RWPE2 (cell line): ENCODE measurements around the gene SNRNP70.
A peak's percentile ranks its signal among the peaks of the same experiment; 100 is the strongest.

Source experiments
- ATAC-seq: fragments of 200-7000 bp; cut with Tn5 transposase; 3 replicates; pipeline ENCODE4 v1.9.1; 2021; ENCODE audit warnings: low read depth
- DNase-seq: peaks from one replicate; pipeline ENCODE4 v3.0.0-alpha.2; 2020; ENCODE audit warnings: low spot score
- H3K27ac ChIP-seq: fragments of 450-650 bp; 2 replicates; pipeline ENCODE4 v1.5.1; 2017; ENCODE audit warnings: mild to moderate bottlenecking; ENCODE audit not compliant: poor library complexity, severe bottlenecking
- H3K27me3 ChIP-seq: fragments of 250-450 bp; sonication (Bioruptor Pico); 2 replicates; pipeline ENCODE4 v1.5.1; 2021; ENCODE audit warnings: mild to moderate bottlenecking, moderate library complexity; ENCODE audit not compliant: insufficient read depth, poor library complexity, severe bottlenecking
- H3K36me3 ChIP-seq: fragments of 250-450 bp; sonication (Bioruptor Pico); 2 replicates; pipeline ENCODE4 v1.5.1; 2020; ENCODE audit warnings: low read depth, mild to moderate bottlenecking, moderate library complexity
- H3K4me1 ChIP-seq: fragments of 250-450 bp; sonication (Bioruptor Pico); 2 replicates; pipeline ENCODE4 v1.5.1; 2021; ENCODE audit warnings: mild to moderate bottlenecking, moderate library complexity; ENCODE audit not compliant: insufficient read depth, poor library complexity, severe bottlenecking
- H3K4me3 ChIP-seq: fragments of 250-450 bp; sonication (Bioruptor Pico); 2 replicates; pipeline ENCODE4 v1.5.1; 2021; ENCODE audit warnings: mild to moderate bottlenecking, moderate library complexity; ENCODE audit not compliant: severe bottlenecking
- H3K9me3 ChIP-seq: fragments of 250-450 bp; sonication (Bioruptor Pico); 2 replicates; pipeline ENCODE4 v1.5.1; 2021; ENCODE audit warnings: mild to moderate bottlenecking, moderate library complexity; ENCODE audit not compliant: severe bottlenecking
- TF ChIP-seq, protein P1 (sequence below): fragments of 450-650 bp; IDR thresholded peaks from one replicate; pipeline ENCODE4 v1.5.1; 2017; ENCODE audit warnings: mild to moderate bottlenecking, moderate library complexity; ENCODE audit not compliant: poor library complexity, severe bottlenecking

SNRNP70 gene

DNA sequence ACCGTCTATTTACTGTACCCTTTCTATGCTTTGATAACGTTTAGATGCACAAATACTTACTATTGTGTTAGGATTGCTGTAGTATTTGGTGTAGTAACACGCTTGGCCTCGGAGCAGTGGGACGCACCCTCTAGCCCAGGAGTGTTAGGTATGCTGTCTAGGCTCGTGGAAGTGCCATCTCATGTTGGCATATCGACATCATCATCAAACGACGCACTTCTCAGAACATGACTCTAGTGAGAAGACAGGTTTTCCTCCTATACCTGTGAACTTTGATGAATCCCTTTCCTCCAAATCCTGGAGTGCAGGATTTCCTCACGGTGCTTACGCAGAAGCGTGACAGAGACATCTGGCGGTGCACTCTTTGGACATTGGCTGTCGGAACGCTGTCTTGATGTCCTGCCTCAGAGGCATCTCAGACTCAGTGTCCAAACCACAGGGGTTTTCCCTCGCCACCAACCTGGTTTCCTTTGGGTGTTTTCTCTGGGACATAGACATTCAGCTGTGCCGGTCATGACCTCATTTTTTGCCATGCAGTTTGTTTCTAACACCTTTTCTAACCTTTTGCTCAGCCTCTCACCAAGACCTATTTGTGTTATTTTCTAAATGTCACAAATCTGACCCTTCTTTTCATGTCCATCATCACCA lies 6.3 kb downstream of the SNRNP70 start:
- H3K27ac ChIP-seq, result no peak overlapping the region
- H3K27me3 ChIP-seq, result no peaks in the 10 kb centered on the region
- ATAC-seq (no peak), DNase-seq (no peak)
- TF ChIP-seq, protein P1, sequence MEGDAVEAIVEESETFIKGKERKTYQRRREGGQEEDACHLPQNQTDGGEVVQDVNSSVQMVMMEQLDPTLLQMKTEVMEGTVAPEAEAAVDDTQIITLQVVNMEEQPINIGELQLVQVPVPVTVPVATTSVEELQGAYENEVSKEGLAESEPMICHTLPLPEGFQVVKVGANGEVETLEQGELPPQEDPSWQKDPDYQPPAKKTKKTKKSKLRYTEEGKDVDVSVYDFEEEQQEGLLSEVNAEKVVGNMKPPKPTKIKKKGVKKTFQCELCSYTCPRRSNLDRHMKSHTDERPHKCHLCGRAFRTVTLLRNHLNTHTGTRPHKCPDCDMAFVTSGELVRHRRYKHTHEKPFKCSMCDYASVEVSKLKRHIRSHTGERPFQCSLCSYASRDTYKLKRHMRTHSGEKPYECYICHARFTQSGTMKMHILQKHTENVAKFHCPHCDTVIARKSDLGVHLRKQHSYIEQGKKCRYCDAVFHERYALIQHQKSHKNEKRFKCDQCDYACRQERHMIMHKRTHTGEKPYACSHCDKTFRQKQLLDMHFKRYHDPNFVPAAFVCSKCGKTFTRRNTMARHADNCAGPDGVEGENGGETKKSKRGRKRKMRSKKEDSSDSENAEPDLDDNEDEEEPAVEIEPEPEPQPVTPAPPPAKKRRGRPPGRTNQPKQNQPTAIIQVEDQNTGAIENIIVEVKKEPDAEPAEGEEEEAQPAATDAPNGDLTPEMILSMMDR, result no peak
- no peak overlapping the region for H3K4me3 ChIP-seq
- no peaks in the 10 kb centered on the region for H3K9me3 ChIP-seq
- peaks cover under 1% of the 10 kb centered on the region for H3K4me1 ChIP-seq
- peaks cover 92% of the 10 kb centered on the region for H3K36me3 ChIP-seq

DNA sequence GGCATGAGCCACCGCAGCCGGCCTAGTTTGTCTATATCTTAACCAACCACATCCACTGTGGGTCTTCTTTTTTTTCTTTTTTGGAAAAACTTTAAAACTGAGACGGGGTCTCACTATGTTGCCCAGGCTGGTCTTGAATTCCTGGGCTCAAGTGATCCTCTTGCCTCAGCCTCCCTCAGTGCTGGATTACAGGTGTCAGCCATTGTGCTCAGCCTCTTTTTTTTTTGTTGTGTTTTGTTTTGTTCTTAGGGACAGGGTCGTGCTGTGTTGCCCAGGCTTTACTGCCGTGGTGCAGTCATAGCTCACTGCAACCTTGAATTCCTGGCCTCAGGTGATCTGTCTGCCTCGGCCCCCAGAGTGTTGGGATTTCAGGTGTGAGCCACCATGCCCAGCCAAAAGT lies 7.4 kb downstream of the SNRNP70 start:
- no peaks in the 10 kb centered on the region for H3K9me3 ChIP-seq
- DNase-seq (no peak), ATAC-seq (no peak)
- peaks cover 92% of the 10 kb centered on the region for H3K36me3 ChIP-seq
- peaks cover 7% of the 10 kb centered on the region for H3K4me1 ChIP-seq
- H3K27me3 ChIP-seq, result no peaks in the 10 kb centered on the region
- TF ChIP-seq, protein P1, result no peak
- H3K4me3 ChIP-seq, result no peak overlapping the region
- no peak overlapping the region for H3K27ac ChIP-seq

DNA sequence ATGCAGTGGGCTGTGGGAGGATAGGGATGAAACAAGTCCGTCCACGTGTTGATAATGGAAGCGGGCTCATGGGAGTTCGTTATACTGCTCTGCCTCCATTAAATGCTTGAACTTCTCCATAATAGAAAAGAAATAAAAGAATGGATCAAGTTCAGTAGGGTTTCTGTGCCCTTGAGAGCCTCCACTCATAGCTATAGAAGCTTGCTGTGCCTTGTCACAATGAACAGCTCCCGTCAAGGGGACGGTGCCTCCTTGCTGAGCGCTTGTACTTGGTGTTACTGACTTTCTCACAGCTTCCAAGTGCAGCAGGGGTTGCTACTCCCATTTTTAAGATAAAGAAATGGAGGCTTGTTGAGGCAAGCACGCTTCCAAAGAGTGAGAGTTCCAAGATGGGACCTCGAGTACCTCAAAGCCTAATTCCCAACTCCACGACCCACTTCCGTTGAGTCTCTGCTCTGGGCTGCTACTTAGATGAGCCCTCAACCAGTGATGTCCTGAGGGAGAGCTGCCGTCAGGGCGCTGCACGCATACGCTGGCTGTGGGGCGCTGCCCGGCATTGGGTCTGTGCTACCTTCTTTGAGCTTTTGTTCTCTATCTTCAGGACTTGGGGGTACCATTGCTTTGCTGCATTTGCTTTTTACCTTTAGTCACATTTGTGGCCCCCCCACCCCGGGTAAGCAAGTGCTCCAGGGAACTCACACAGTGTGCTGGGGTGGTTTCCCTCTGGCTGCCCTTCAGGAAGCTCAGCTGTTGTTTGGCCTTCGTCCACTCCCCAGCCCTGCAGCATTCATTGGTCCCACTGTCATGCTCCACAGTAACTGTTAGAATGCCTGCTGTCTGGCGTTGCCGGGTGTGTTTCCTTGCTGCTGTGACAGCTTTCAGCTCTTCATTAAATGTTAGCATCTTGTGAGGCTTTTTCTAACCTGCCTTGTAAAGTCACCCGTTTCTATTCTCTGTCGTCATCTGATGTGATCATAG lies 9.5 kb downstream of the SNRNP70 start:
- Histone ChIP-seq H3K27ac (no peak overlapping the region), H3K36me3 (peaks cover 95% of the 10 kb centered on the region), H3K27me3 (no peaks in the 10 kb centered on the region), H3K4me3 (no peak overlapping the region), H3K4me1 (peaks cover 7% of the 10 kb centered on the region), H3K9me3 (no peaks in the 10 kb centered on the region)
- TF ChIP-seq, protein P1, result no peak
- ATAC-seq, result no peak
- DNase-seq, result no peak

DNA sequence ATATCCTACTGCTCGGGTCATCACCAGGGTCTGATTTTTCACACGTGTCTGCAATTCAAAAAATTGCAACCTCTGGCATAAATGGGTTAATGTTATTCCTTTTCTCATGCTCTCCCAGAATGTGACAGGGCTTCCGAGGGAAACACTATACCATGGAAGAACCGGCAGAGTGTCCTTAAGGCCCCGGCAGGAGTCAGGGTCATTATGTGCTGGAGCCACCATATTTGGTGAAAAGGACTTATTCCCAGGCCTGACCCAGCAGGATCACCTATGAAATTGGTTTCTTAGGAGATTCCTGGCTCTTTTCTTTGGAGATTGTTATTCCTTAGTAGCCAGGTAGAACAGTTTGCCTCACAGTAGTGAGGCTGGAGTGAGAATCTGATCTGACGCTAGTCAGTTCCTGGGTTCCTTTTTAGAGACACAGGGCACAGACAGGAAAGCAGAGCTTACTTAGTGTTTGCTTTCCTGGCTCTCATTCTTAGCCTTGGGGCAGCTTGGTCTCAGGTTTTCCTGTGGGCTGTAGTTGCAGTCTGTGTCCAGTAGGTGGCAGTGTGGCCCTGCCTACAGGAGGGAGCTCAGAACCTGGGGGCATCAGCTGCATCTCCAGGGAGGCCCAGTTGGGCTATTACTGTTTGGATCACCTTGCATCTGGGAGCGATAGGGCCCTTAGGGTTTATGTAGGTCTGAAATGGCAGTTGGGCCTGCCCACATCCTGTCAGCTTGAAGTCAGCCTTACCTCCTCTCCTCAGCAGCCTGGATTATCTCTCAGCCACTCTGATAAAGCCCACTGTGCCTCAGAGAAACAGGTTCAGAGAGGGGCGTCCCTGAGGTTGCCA lies 12.4 kb downstream of the SNRNP70 start:
- H3K4me1 ChIP-seq, result peaks cover 7% of the 10 kb centered on the region
- peaks cover 85% of the 10 kb centered on the region for H3K36me3 ChIP-seq

More for the DNA sequence above, 12.4 kb downstream of the SNRNP70 start:
- Histone ChIP-seq H3K27ac (no peak overlapping the region), H3K4me3 (no peak overlapping the region), H3K27me3 (no peaks in the 10 kb centered on the region), H3K9me3 (no peaks in the 10 kb centered on the region)
- TF ChIP-seq, protein P1, result peak; percentile 96
- no peak for DNase-seq
- peak; percentile 80 for ATAC-seq
